ACC112 (cell line): ENCODE results near the gene TPX2.

Experiments used
- H2AFZ ChIP-seq: fragments of 200-600 bp; sonication (generic); one replicate; pipeline ENCODE4 v1.6.0; 2017; ENCODE audit warnings: antibody characterized with exemption, low read length; ENCODE audit not compliant: unreplicated experiment
- H3K27ac ChIP-seq: fragments of 200-600 bp; sonication (generic); 2 replicates; pipeline ENCODE4 v1.5.1; 2014; ENCODE audit warnings: low read depth, mild to moderate bottlenecking, antibody characterized with exemption, low read length, moderate library complexity
- H3K27me3 ChIP-seq: fragments of 200-600 bp; sonication (generic); 2 replicates; pipeline ENCODE4 v1.6.1; 2014; ENCODE audit warnings: mild to moderate bottlenecking, antibody characterized with exemption, low read length, moderate library complexity, mixed read lengths; ENCODE audit not compliant: insufficient read depth
- H3K36me3 ChIP-seq: fragments of 200-600 bp; sonication (generic); 2 replicates; pipeline ENCODE4 v1.6.1; 2016; ENCODE audit warnings: mild to moderate bottlenecking, antibody characterized with exemption, low read length, moderate library complexity, mixed read lengths; ENCODE audit not compliant: insufficient read depth
- H3K4me1 ChIP-seq: fragments of 200-600 bp; sonication (generic); one replicate; pipeline ENCODE4 v1.6.1; 2016; ENCODE audit warnings: low read length, mixed read lengths; ENCODE audit not compliant: insufficient read depth, unreplicated experiment, control insufficient read depth
- H3K4me3 ChIP-seq: fragments of 200-600 bp; sonication (generic); 2 replicates; pipeline ENCODE4 v1.5.1; 2014; ENCODE audit warnings: mild to moderate bottlenecking, low read depth, low read length
- H3K79me2 ChIP-seq: fragments of 200-600 bp; sonication (generic); one replicate; pipeline ENCODE4 v1.6.0; 2016; ENCODE audit warnings: low read length; ENCODE audit not compliant: control insufficient read depth, unreplicated experiment, insufficient read depth

The TPX2 gene

DNA sequence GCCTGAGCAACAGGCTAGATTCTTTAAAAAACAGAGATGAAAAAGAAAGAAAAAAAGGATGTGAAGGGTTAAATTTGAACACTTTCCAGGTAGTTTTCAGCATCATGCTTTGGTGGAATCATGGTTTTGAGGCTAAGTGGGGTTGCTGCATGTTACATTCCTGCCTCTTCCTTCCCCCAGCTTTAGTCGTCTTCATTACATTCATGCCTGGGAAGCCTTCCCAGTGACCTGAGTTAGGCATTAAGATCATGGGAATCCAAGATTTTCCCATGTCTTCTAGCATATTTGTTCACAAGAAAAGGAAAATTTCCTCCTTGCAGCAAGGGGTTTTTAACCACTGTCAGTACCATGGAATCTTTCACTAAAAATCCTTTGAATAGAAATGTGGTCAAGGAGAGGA lies 12.0 kb downstream of the TPX2 start:
- Histone ChIP-seq H3K4me3 (no peak overlapping the region), H3K27ac (peak overlapping the region; percentile 45), H3K36me3 (no peaks in the 10 kb centered on the region; the same call in 1 of the 2 replicates), H3K4me1 (peaks cover 23% of the 10 kb centered on the region), H2AFZ (no peak overlapping the region), H3K27me3 (no peaks in the 10 kb centered on the region), H3K79me2 (peaks cover 88% of the 10 kb centered on the region)

DNA sequence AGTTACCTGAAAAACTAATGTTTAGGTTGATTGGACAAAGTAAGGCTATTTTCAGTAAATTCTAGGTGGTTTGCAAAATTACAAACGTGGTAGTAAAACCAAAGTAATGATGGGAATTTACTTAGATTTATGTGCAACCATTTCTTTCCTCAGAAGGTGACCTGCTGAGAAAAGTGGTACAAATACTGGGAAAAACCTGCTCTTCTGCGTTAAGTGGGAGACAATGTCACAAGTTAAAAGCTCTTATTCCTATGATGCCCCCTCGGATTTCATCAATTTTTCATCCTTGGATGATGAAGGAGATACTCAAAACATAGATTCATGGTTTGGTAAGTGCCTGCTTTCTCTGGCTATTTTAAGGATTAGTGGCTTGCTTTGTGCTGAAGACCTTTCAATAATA lies 18.2 kb downstream of the TPX2 start:
- Histone ChIP-seq H3K4me1 (peaks cover 18% of the 10 kb centered on the region), H3K4me3 (no peak overlapping the region), H2AFZ (no peak overlapping the region), H3K27ac (no peak overlapping the region), H3K27me3 (no peaks in the 10 kb centered on the region), H3K79me2 (peaks cover 83% of the 10 kb centered on the region), H3K36me3 (peaks cover 21% of the 10 kb centered on the region)

DNA sequence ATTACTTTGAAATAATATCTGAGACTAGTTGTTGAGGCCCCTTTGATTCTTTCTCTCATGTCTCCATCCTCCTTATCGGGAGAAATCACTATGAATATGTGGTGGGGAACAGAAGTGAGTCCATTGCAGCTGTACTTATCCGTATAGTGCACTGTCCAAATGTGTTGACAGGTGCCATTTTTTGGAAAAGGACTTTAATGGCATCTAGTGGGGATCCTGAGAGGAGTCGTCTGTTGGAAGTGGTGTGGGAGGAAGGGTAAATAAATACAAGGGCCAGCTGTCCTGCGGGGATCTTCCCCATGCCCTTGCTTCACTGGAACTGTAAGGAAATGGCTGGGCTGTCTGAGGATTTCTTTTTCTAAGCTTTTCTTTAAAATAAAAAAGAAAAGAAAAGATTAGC lies 19.4 kb downstream of the TPX2 start:
- H3K27ac ChIP-seq, result peak overlapping the region; percentile 35; the same call in 1 of the 2 replicates
- peaks cover 21% of the 10 kb centered on the region for H3K36me3 ChIP-seq
- no peak overlapping the region for H2AFZ ChIP-seq
- H3K79me2 ChIP-seq, result peaks cover 83% of the 10 kb centered on the region
- H3K4me1 ChIP-seq, result peaks cover 18% of the 10 kb centered on the region
- H3K27me3 ChIP-seq, result no peaks in the 10 kb centered on the region
- H3K4me3 ChIP-seq, result no peak overlapping the region

DNA sequence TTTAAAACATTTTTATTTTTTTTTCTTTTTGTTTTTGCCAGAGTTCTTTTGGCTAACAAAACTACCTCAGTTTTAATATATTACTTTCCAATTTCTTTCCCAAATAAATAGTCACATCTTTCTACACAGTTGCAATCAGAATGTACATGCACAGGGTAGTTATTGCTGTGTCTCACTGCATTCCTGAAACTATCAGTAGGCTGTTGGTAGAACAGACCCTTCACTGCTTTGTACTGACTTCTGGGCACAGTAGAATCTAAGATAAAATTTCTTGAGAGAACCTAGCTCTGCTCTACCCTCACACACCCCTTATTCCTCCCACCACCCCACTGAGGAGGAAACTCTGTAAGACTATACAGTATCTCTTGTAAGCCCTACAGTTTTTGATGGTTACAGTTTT lies 19.9 kb downstream of the TPX2 start:
- H3K27me3 ChIP-seq, result no peaks in the 10 kb centered on the region
- H2AFZ ChIP-seq, result no peak overlapping the region
- H3K36me3 ChIP-seq, result peaks cover 21% of the 10 kb centered on the region
- H3K27ac ChIP-seq, result peak overlapping the region; percentile 35
- peaks cover 78% of the 10 kb centered on the region for H3K79me2 ChIP-seq
- no peak overlapping the region for H3K4me3 ChIP-seq
- H3K4me1 ChIP-seq, result peaks cover 18% of the 10 kb centered on the region

DNA sequence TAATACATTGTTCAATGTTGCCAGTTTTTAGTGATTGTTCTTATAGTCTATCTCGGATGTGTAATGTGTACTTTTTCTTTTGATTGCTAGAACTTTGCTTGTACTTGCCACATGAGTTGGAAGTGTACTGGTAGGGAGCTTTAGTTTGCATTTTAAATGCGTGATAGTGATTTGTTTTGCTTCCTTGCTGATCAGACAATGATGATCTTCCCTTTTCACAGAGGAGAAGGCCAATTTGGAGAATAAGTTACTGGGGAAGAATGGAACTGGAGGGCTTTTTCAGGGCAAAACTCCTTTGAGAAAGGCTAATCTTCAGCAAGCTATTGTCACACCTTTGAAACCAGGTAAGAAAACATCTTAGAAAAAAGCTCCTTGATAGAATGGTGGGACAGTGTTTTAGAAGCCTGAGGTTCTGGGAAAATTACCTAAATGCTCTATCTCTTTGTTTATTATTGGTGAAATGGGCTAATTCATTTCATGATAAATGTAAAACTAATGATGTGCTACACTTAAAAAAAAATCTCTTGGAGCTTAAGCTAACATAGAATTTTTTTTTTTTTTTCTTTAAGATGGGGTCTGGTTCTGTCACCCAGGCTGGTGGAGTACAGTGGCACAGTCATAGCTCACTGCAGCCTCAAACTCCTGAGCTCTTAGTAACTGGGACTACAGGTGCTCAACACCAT lies 20.9 kb downstream of the TPX2 start:
- Histone ChIP-seq H3K4me1 (peaks cover 28% of the 10 kb centered on the region), H3K27ac (peak overlapping the region; percentile 89), H3K79me2 (peaks cover 78% of the 10 kb centered on the region), H3K4me3 (no peak overlapping the region), H3K36me3 (peaks cover 21% of the 10 kb centered on the region), H2AFZ (no peak overlapping the region), H3K27me3 (no peaks in the 10 kb centered on the region)

DNA sequence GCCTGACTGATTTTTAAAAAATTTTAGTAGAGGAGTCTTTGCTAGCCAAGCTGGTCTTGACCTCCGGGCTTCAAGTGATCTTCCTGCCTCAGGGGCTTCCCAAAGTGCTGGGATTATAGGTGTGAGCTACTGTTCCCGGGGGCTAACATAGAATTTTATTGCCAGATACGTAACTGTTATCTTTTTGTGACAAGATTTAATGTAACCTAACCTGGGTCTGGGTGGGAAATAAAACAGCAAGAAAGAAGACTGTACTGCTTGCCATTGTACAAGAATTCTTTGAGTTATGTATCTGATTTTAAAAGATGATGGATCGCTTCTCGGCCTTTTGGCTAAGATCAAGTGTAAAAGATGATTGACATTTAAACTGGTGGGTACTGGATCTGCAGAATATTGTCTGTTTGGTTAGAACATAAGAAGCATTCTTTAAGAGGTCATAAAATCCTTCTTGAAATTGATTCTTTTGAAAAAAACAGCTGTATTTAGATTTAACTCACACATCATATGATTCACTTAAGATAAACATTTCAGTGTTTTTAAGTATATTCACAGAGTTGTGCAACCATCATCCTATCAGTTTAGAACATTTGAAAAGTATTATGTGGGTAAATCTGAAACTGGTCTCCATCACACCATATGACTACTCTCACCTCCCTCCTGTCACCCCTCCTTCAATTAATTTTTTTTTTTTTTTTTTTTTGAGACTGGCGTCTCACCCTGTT lies 21.6 kb downstream of the TPX2 start:
- Histone ChIP-seq H3K4me3 (no peak overlapping the region; the same call in 1 of the 2 replicates), H3K27ac (peak overlapping the region; percentile 89), H3K27me3 (no peaks in the 10 kb centered on the region), H2AFZ (no peak overlapping the region), H3K36me3 (peaks cover 26% of the 10 kb centered on the region), H3K4me1 (peaks cover 33% of the 10 kb centered on the region), H3K79me2 (peaks cover 77% of the 10 kb centered on the region)

DNA sequence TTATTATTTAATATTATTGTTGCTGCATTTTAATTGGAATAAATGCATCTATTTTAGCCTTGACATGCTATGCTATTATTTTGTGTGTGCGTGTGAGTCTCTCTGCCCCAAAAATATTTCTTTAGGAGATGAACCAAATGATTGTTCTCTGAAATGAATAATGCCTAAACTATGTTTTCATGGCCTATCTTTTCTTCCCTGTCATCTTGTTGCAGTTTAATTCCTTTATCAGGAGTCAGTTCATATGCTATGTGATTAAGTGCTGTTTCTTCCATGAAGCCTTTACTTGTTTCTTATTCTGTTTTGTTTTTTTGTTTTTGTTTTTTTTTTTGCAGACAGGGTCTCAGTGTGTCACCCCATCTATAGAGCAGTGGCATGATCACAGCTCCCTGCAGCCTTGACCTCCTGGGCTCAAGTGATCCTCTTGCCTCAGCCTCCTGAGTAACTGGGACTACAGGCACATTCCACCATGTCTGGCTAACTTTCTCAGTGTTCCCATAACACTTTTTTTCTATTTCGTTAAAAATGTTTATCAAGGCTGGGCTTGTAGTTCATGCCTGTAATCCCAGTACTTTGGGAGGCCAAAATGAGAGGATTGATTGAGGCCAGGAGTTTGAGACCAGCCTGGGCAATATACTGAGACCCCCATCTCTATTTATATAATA lies 25.7 kb downstream of the TPX2 start:
- H2AFZ ChIP-seq, result no peak overlapping the region
- H3K27ac ChIP-seq, result peak overlapping the region; percentile 87
- peaks cover 30% of the 10 kb centered on the region for H3K4me1 ChIP-seq
- H3K27me3 ChIP-seq, result no peaks in the 10 kb centered on the region
- peaks cover 32% of the 10 kb centered on the region for H3K36me3 ChIP-seq
- H3K79me2 ChIP-seq, result peaks cover 61% of the 10 kb centered on the region
- no peak overlapping the region for H3K4me3 ChIP-seq

DNA sequence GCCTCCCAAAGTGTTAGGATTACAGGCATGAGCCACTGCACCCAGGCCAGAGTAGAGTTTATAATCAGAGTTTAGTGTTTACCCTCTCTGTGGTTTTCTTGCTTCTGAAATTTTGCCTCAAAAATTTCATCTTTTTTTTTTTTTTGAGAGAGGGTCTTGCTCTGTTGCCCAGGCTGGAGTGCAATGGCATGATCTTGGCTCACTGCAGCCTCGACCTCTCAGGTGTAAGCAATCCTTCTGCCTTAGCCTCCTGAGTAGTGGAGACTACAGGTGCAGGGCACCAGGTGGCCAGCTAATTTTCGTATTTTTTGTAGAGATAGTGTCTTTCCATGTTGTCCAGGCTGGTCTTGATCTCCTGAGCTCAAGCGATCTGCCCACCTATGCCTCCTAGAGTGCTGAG lies 28.7 kb downstream of the TPX2 start:
- Histone ChIP-seq H3K27me3 (no peaks in the 10 kb centered on the region), H3K36me3 (peaks cover 32% of the 10 kb centered on the region), H3K27ac (no peak overlapping the region), H3K4me3 (no peak overlapping the region), H3K4me1 (peaks cover 22% of the 10 kb centered on the region), H2AFZ (no peak overlapping the region), H3K79me2 (peaks cover 51% of the 10 kb centered on the region)

DNA sequence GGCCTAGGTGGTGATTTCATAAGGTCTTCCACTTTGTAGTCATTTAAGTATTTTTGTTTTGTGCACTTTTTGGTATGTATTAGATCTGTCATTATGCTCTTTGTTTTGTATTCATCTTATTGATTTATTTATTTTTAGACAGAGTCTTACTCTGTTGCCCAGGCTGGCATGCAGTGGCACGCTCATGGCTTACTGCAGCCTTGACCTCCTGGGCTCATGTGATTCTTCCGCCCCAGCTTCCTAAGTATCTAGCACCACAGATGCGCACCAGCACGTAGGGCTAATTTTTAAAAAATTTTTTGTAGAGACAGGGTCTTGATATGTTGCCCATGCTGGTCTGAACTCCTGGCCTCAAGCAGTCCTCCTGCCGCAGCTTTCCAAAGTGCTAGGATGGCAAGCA lies 30.6 kb downstream of the TPX2 start:
- Histone ChIP-seq H3K79me2 (peaks cover 47% of the 10 kb centered on the region), H3K36me3 (peaks cover 38% of the 10 kb centered on the region), H3K27me3 (no peaks in the 10 kb centered on the region), H2AFZ (no peak overlapping the region), H3K27ac (peak overlapping the region; percentile 10; the same call in 1 of the 2 replicates), H3K4me3 (no peak overlapping the region), H3K4me1 (peaks cover 15% of the 10 kb centered on the region)

DNA sequence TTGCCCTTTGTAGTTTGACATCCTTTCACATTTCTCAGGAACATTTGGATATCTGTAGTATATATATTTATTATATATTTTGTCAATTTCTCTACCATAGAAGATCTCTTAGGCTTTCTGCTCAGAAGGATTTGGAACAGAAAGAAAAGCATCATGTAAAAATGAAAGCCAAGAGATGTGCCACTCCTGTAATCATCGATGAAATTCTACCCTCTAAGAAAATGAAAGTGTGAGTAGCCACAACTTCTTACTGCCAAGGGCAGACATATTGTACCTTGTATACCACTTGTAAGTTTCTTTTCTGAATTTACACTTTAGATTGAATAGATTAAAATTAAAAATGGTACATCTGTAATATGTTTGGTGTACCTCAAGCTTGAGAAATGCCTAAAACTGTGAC lies 31.2 kb downstream of the TPX2 start:
- H3K79me2 ChIP-seq, result peaks cover 42% of the 10 kb centered on the region
- H3K4me1 ChIP-seq, result peaks cover 11% of the 10 kb centered on the region
- peak overlapping the region; percentile 15; the same call in 1 of the 2 replicates for H3K4me3 ChIP-seq
- H3K27ac ChIP-seq, result peak overlapping the region; percentile 34
- peaks cover 38% of the 10 kb centered on the region for H3K36me3 ChIP-seq
- H2AFZ ChIP-seq, result peak overlapping the region; percentile 21
- H3K27me3 ChIP-seq, result no peaks in the 10 kb centered on the region
